Measurements from ENCODE around the gene STMN3. TPM values are rescaled to one million over a fixed set of nuclear protein-coding genes. Genes with fewer than 3 reads are reported as not detected.

STMN3 gene
- polyA plus RNA-seq, 1 of the 3 experiments (the other 2 are of a cell fraction): 111 TPM

DNA sequence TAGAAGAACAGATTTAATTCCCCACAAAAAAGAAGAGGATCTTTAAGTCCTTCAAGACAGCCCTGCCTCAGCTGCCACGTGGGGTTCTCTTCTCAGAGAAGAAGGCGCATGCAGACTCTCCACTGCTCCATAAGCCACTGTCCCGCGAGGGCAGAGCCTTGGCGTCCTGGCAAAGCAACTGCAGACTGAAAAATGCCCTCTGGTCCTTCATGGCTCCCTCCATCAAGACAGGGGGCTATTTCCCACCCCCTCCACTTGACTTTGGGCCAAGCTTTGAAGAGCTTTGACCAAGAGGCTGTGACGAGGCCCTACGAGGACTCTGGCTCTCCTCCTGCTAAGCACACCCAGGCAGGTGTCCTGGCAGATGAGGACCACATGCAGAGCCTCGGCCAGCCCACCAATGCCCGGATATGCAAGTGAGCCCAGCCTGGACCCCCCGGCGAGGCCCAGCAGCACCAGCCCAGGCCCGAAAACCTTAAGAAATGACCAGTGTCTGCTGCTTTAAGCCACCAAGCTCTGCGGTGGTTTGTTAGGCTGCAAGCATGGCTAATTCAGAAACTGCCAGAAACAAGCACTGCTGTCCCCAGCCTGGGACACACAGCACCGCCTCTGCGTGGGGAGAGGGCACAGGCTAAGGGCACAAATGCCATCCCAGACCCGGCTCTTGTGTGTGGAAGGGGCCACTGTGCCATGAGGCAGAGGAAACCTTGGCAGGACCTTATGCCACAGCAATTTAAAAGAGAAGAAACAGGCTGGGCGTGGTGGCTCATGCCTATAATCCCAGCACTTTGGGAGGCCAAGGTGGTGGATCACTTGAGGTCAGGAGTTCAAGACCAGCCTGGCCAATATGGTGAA is 42.4 kb downstream of the STMN3 start:
- H3K27ac ChIP-seq (ENCODE audit: low read depth in 2 of 2, low read length in 1 of 2): no peak overlapping the region
- no peak for DNase-seq
- H3K4me1 ChIP-seq (ENCODE audit: control insufficient read depth in 1 of 2, insufficient read depth in 2 of 2, low read depth in 1 of 2, low read length in 1 of 2): no peaks in the 10 kb centered on the region; a peak in 1 of 4 replicates
- peaks cover 12% of the 10 kb centered on the region for H3K79me2 ChIP-seq (ENCODE audit: insufficient read depth)
- TF ChIP-seq RCOR1 (IDR thresholded peaks at IDR 0.05; ENCODE audit: low read length) (no peak), REST (IDR thresholded peaks at IDR 0.05; ENCODE audit: low read depth, low read length) (no peak), CHD2 (IDR thresholded peaks at IDR 0.05; ENCODE audit: low read length, partially characterized antibody) (no peak), EP300 (IDR thresholded peaks at IDR 0.05; ENCODE audit: borderline replicate concordance in 1 of 2, low read depth in 1 of 2, low read length in 1 of 2) (no peak), TEAD4 (IDR thresholded peaks at IDR 0.05; ENCODE audit: borderline replicate concordance, insufficient read depth) (no peak), MXI1 (IDR thresholded peaks at IDR 0.05; ENCODE audit: low read depth, low read length) (no peak), MAX (IDR thresholded peaks at IDR 0.05; ENCODE audit: low read depth) (no peak), GATA2 (CRISPR knock-in tag; IDR thresholded peaks at IDR 0.05) (no peak), NFIC (IDR thresholded peaks at IDR 0.05; ENCODE audit: borderline replicate concordance) (no peak), USF1 (IDR thresholded peaks at IDR 0.05; ENCODE audit: borderline replicate concordance, low read depth) (no peak), SIN3A (IDR thresholded peaks at IDR 0.05; ENCODE audit: borderline replicate concordance, low read depth, low read length) (no peak), NRF1 (IDR thresholded peaks at IDR 0.05; ENCODE audit: low read depth, low read length) (no peak), TCF12 (IDR thresholded peaks at IDR 0.05) (no peak), CTCF (IDR thresholded peaks at IDR 0.05) (no peak), FOXM1 (IDR thresholded peaks at IDR 0.05; ENCODE audit: low read depth) (no peak), MEF2A (IDR thresholded peaks at IDR 0.05; ENCODE audit: borderline replicate concordance, low read depth) (no peak)
- TF ChIP-seq, protein P1, sequence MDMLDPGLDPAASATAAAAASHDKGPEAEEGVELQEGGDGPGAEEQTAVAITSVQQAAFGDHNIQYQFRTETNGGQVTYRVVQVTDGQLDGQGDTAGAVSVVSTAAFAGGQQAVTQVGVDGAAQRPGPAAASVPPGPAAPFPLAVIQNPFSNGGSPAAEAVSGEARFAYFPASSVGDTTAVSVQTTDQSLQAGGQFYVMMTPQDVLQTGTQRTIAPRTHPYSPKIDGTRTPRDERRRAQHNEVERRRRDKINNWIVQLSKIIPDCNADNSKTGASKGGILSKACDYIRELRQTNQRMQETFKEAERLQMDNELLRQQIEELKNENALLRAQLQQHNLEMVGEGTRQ (IDR thresholded peaks at IDR 0.05; ENCODE audit: borderline replicate concordance, low read depth, low read length): no peak
- no peaks in the 10 kb centered on the region for H3K9me2 ChIP-seq
- ChIA-PET CTCF (interaction anchor here (1.6 kb wide), 1 partner anchor 73 kb away, joined by 4 read pairs; no protein-coding TSS in a partner anchor), POLR2A (no interaction called here)
- no peak overlapping the region for H2AFZ ChIP-seq (ENCODE audit: low read depth)
- H3K27me3 ChIP-seq (ENCODE audit: insufficient read depth): no peaks in the 10 kb centered on the region
- H3K9me3 ChIP-seq: no peaks in the 10 kb centered on the region
- no peak overlapping the region for H3K4me2 ChIP-seq
- H4K20me1 ChIP-seq (ENCODE audit: insufficient read depth): no peaks in the 10 kb centered on the region
- no peaks in the 10 kb centered on the region for H3F3A ChIP-seq (replicated peaks; ENCODE audit: insufficient read depth)
- no peak overlapping the region for H3K4me3 ChIP-seq (ENCODE audit: low read depth in 2 of 2, low read length in 1 of 2)
- H3K9ac ChIP-seq: no peak overlapping the region
- peaks cover 0 to 7% of the 10 kb centered on the region in 2 experiments for H3K36me3 ChIP-seq (replicated peaks in 1 of 2; ENCODE audit: control insufficient read depth in 1 of 2, insufficient read depth in 2 of 2, low read length in 1 of 2)
- 94% methylated on average over 9 of the region's 17 CpGs for WGBS (ENCODE audit: low lambda C conversion rate)
